Embryonic facial prominence (tissue), 1 donor: ENCODE measurements around the gene CHMP5.

Experiments
- DNase-seq: peaks from one replicate; pipeline ENCODE4 v3.0.0-alpha.2; 2016; ENCODE audit errors: extremely low spot score

Gene CHMP5

GRCh38 chr9:33244137-33244784, 20.6 kb upstream of the CHMP5 start:
- DNase-seq, result no peak

- DNase-seq, result no peak
Observed at GRCh38 chr9:33245341-33245740, 19.5 kb upstream of the CHMP5 start.

GRCh38 chr9:33246269-33246860, 18.5 kb upstream of the CHMP5 start:
- no peak for DNase-seq

- DNase-seq, result no peak
Observed at GRCh38 chr9:33248606-33249005, 16.2 kb upstream of the CHMP5 start.

- DNase-seq, result no peak
Observed at GRCh38 chr9:33249087-33249658, 15.7 kb upstream of the CHMP5 start.

GRCh38 chr9:33249983-33250382, 14.9 kb upstream of the CHMP5 start:
- no peak for DNase-seq

- DNase-seq, result no peak
Observed at GRCh38 chr9:33250458-33250995, 14.3 kb upstream of the CHMP5 start.

GRCh38 chr9:33254211-33254610, 10.6 kb upstream of the CHMP5 start:
- DNase-seq, result no peak

GRCh38 chr9:33255014-33255413, 9.8 kb upstream of the CHMP5 start:
- DNase-seq, result no peak

GRCh38 chr9:33255471-33255870, 9.4 kb upstream of the CHMP5 start:
- DNase-seq, result no peak

- no peak for DNase-seq
Observed at GRCh38 chr9:33256236-33256635, 8.6 kb upstream of the CHMP5 start.

- no peak for DNase-seq
Observed at GRCh38 chr9:33257276-33257675, 7.6 kb upstream of the CHMP5 start.

- DNase-seq, result no peak
Observed at GRCh38 chr9:33260372-33260771, 4.5 kb upstream of the CHMP5 start.

- no peak for DNase-seq
Observed at GRCh38 chr9:33263131-33264002, 1.5 kb upstream of the CHMP5 start.

GRCh38 chr9:33264003-33264472, 811 bp upstream of the CHMP5 start:
- no peak for DNase-seq

GRCh38 chr9:33265211-33265865, 489 bp downstream of the CHMP5 start:
- DNase-seq, result no peak

GRCh38 chr9:33267151-33267767, 2.4 kb downstream of the CHMP5 start:
- DNase-seq, result no peak

GRCh38 chr9:33270146-33270545, 5.3 kb downstream of the CHMP5 start:
- no peak for DNase-seq

GRCh38 chr9:33272061-33272460, 7.2 kb downstream of the CHMP5 start:
- no peak for DNase-seq

- no peak for DNase-seq
Observed at GRCh38 chr9:33273266-33273971, 8.6 kb downstream of the CHMP5 start.

GRCh38 chr9:33273972-33274328, 9.1 kb downstream of the CHMP5 start:
- DNase-seq, result no peak
